Neural progenitor cell (in vitro differentiated cells): Measurements from ENCODE around the gene SLC7A9. TPM values are rescaled to one million over a fixed set of nuclear protein-coding genes. Genes with fewer than 3 reads are reported as not detected.

Experiments
- DNase-seq: peaks from one replicate; pipeline ENCODE4 v3.0.0-alpha.2; 2016; ENCODE audit warnings: low spot score
- H2AFZ ChIP-seq: fragments of 200-600 bp; sonication (generic); replicated peaks from 2 replicates; pipeline ENCODE4 v1.6.1; 2016; ENCODE audit warnings: antibody characterized with exemption
- H3F3A ChIP-seq: fragments of 200-600 bp; sonication (generic); 2 replicates; pipeline ENCODE4 v1.6.1; 2016; ENCODE audit warnings: antibody characterized with exemption, low read depth
- H3K27ac ChIP-seq: fragments of 200-600 bp; sonication (generic); 2 replicates; pipeline ENCODE4 v1.5.1; 2016; ENCODE audit warnings: mild to moderate bottlenecking
- H3K27me3 ChIP-seq: fragments of 200-600 bp; sonication (generic); 2 replicates; pipeline ENCODE4 v1.6.1; 2016; ENCODE audit warnings: mild to moderate bottlenecking, moderate library complexity
- H3K36me3 ChIP-seq: fragments of 200-600 bp; sonication (generic); 2 replicates; pipeline ENCODE4 v1.5.1; 2016
- H3K4me1 ChIP-seq: fragments of 200-600 bp; sonication (generic); 2 replicates; pipeline ENCODE4 v1.6.1; 2016; ENCODE audit warnings: mixed run types
- H3K4me2 ChIP-seq: fragments of 200-600 bp; sonication (generic); 2 replicates; pipeline ENCODE4 v1.6.1; 2016
- H3K4me3 ChIP-seq: fragments of 200-600 bp; sonication (generic); 2 replicates; pipeline ENCODE4 v1.5.1; 2016
- H3K79me2 ChIP-seq: fragments of 200-600 bp; sonication (generic); 2 replicates; pipeline ENCODE4 v1.6.1; 2016; ENCODE audit warnings: low read depth
- H3K9ac ChIP-seq: fragments of 200-600 bp; sonication (generic); 2 replicates; pipeline ENCODE4 v1.6.1; 2016
- H3K9me3 ChIP-seq: fragments of 200-600 bp; sonication (generic); 2 replicates; pipeline ENCODE4 v1.5.1; 2016; ENCODE audit warnings: low read depth
- H4K20me1 ChIP-seq: fragments of 200-600 bp; sonication (generic); 2 replicates; pipeline ENCODE4 v1.6.1; 2016; ENCODE audit warnings: low read depth
- H3K27ac Mint-ChIP-seq: 3 replicates; pipeline ENCODE4 v1.8.0; 2021; ENCODE audit warnings: mixed read lengths
- H3K27me3 Mint-ChIP-seq: 2 replicates; pipeline ENCODE4 v1.8.0; 2022; ENCODE audit warnings: low read depth, mild to moderate bottlenecking, inconsistent platforms, moderate library complexity, mixed read lengths; ENCODE audit not compliant: insufficient read depth
- H3K36me3 Mint-ChIP-seq: 3 replicates; pipeline ENCODE4 v1.8.0; 2021; ENCODE audit warnings: mixed read lengths
- H3K4me1 Mint-ChIP-seq: 3 replicates; pipeline ENCODE4 v1.8.0; 2021; ENCODE audit warnings: mixed read lengths
- H3K4me3 Mint-ChIP-seq: 3 replicates; pipeline ENCODE4 v1.8.0; 2021; ENCODE audit warnings: mild to moderate bottlenecking, moderate library complexity, mixed read lengths
- H3K9me3 Mint-ChIP-seq: 3 replicates; pipeline ENCODE4 v1.8.0; 2020; ENCODE audit warnings: mixed read lengths
- CTCF ChIP-seq: fragments of 200-600 bp; sonication (generic); IDR thresholded peaks from 2 replicates; pipeline ENCODE4 v1.5.1; 2017; ENCODE audit warnings: antibody characterized with exemption, mild to moderate bottlenecking
- EZH2 ChIP-seq: fragments of 200-600 bp; sonication (generic); IDR thresholded peaks from 2 replicates; pipeline ENCODE4 v1.6.1; 2017; ENCODE audit warnings: antibody characterized with exemption, mild to moderate bottlenecking, moderate library complexity
- EZH2phosphoT487 ChIP-seq: fragments of 200-600 bp; sonication (generic); IDR thresholded peaks from 2 replicates; pipeline ENCODE4 v1.6.1; 2017; ENCODE audit warnings: antibody characterized with exemption
- total RNA-seq: library from RNA; depleted of rRNA; stranded (reverse); fragments of >200 nt; gene quantifications from 2 replicates; pipeline ENCODE4 v1.2.3, GENCODE V29; 2015; ENCODE audit warnings: low replicate concordance

The SLC7A9 gene
- total RNA-seq, 1 donor from 2014 or later: not detected

GRCh38 chr19:32864318-32865007 lies 5.1 kb downstream of the SLC7A9 start:
- no peak overlapping the region for H2AFZ ChIP-seq
- no peaks in the 10 kb centered on the region for H3K27me3 ChIP-seq
- no peak overlapping the region for H3K27ac ChIP-seq
- H3K4me3 ChIP-seq: no peak overlapping the region
- Mint-ChIP-seq H3K36me3 (no peaks in the 10 kb centered on the region), H3K27me3 (no peaks in the 10 kb centered on the region), H3K9me3 (no peaks in the 10 kb centered on the region), H3K4me1 (no peaks in the 10 kb centered on the region), H3K27ac (no peak overlapping the region), H3K4me3 (no peak overlapping the region)
- H3K9ac ChIP-seq: no peak overlapping the region
- H3K4me1 ChIP-seq: no peaks in the 10 kb centered on the region
- DNase-seq: no peak
- H3F3A ChIP-seq: no peaks in the 10 kb centered on the region
- no peak for TF ChIP-seq CTCF
- TF ChIP-seq EZH2: no peak
- TF ChIP-seq EZH2phosphoT487: no peak
- no peaks in the 10 kb centered on the region for H4K20me1 ChIP-seq
- no peaks in the 10 kb centered on the region for H3K79me2 ChIP-seq
- H3K9me3 ChIP-seq: no peaks in the 10 kb centered on the region
- no peak overlapping the region for H3K4me2 ChIP-seq
- H3K36me3 ChIP-seq: no peaks in the 10 kb centered on the region

- no peak overlapping the region for H3K9ac ChIP-seq
- H3K9me3 Mint-ChIP-seq: no peaks in the 10 kb centered on the region
- H3K27ac ChIP-seq: no peak overlapping the region
- H3K36me3 ChIP-seq: no peaks in the 10 kb centered on the region
- no peaks in the 10 kb centered on the region for H3K36me3 Mint-ChIP-seq
- no peaks in the 10 kb centered on the region for H3K27me3 ChIP-seq
- no peaks in the 10 kb centered on the region for H3K9me3 ChIP-seq
- H3K4me1 ChIP-seq: no peaks in the 10 kb centered on the region
- no peaks in the 10 kb centered on the region for H3F3A ChIP-seq
- H3K27me3 Mint-ChIP-seq: no peaks in the 10 kb centered on the region
- H3K4me3 Mint-ChIP-seq: no peak overlapping the region
- H4K20me1 ChIP-seq: no peaks in the 10 kb centered on the region
- H3K4me2 ChIP-seq: no peak overlapping the region
- no peak overlapping the region for H2AFZ ChIP-seq
- TF ChIP-seq EZH2phosphoT487: no peak
- TF ChIP-seq EZH2: no peak
- no peak for TF ChIP-seq CTCF
- peak overlapping the region; percentile 81 for H3K27ac Mint-ChIP-seq
- no peaks in the 10 kb centered on the region for H3K79me2 ChIP-seq
- no peaks in the 10 kb centered on the region for H3K4me1 Mint-ChIP-seq
- H3K4me3 ChIP-seq: no peak overlapping the region
- no peak for DNase-seq
These were observed 5.7 kb downstream of the SLC7A9 start for GRCh38 chr19:32863841-32864240.

- TF ChIP-seq EZH2phosphoT487 (no peak), EZH2 (no peak), CTCF (no peak)
- Histone ChIP-seq H3F3A (no peaks in the 10 kb centered on the region), H3K9me3 (no peaks in the 10 kb centered on the region), H3K27me3 (no peaks in the 10 kb centered on the region), H3K9ac (no peak overlapping the region), H3K4me3 (no peak overlapping the region), H4K20me1 (no peaks in the 10 kb centered on the region), H3K36me3 (no peaks in the 10 kb centered on the region), H2AFZ (no peak overlapping the region), H3K79me2 (no peaks in the 10 kb centered on the region), H3K4me2 (no peak overlapping the region), H3K4me1 (no peaks in the 10 kb centered on the region), H3K27ac (no peak overlapping the region)
- Mint-ChIP-seq H3K4me3 (no peak overlapping the region), H3K36me3 (no peaks in the 10 kb centered on the region), H3K27ac (no peak overlapping the region), H3K9me3 (no peaks in the 10 kb centered on the region), H3K27me3 (no peaks in the 10 kb centered on the region), H3K4me1 (no peaks in the 10 kb centered on the region)
- DNase-seq: no peak
These were observed 6.3 kb downstream of the SLC7A9 start for GRCh38 chr19:32863301-32863700.
